Stomach (tissue), 9 donors: Measurements from ENCODE around the gene ANAPC5. TPM values are rescaled to one million over a fixed set of nuclear protein-coding genes. Genes with fewer than 3 reads are reported as not detected.
"Not testable (repeated sequence)": the region's sequence is repeated elsewhere in the genome, so short reads cannot be mapped to it uniquely, and the experiment has no call there.

Experiments used
- DNase-seq, 2 donors: peaks; one replicate each; pipeline versions ENCODE4 v3.0.0 to v3.0.0-alpha.2; 2013 to 2019
- H3K27ac ChIP-seq, 5 donors: fragments of 200-600 bp in 4 of 5; sonication (generic) in 4 of 5; one replicate each; pipeline ENCODE4 v1.5.1; 2013 to 2019; ENCODE audit warnings: mild to moderate bottlenecking in 1 of 5, moderate library complexity in 1 of 5
- H3K27me3 ChIP-seq, 3 donors: fragments of 200-600 bp; sonication (generic); one replicate each; pipeline ENCODE4 v1.5.1; 2017 to 2019; ENCODE audit warnings: mixed run types in 1 of 3
- H3K36me3 ChIP-seq, 4 donors: fragments of 200-600 bp; sonication (generic); 1 replicate in 3 of 4; 2 replicates in 1 of 4; pipeline ENCODE4 v1.5.1; 2016 to 2019
- H3K4me1 ChIP-seq, 4 donors: fragments of 200-600 bp; sonication (generic); one replicate each; pipeline ENCODE4 v1.5.1; 2016 to 2019
- H3K4me3 ChIP-seq, 4 donors: fragments of 200-600 bp; sonication (generic) in 3 of 4; one replicate each; pipeline ENCODE4 v1.5.1; 2016 to 2019; ENCODE audit warnings: mild to moderate bottlenecking in 1 of 4
- H3K9me3 ChIP-seq, 4 donors: fragments of 200-600 bp; sonication (generic); one replicate each; pipeline ENCODE4 v1.5.1; 2016 to 2019
- CTCF ChIP-seq, 7 experiments: fragments of 450-650 bp in 4 of 7; fragments of 200-600 bp in 3 of 7; sonication (generic) in 3 of 7; IDR thresholded peaks; one replicate each; pipeline ENCODE4 v1.5.1; 2016 to 2019; ENCODE audit warnings: antibody characterized with exemption in 7 of 7, control low read depth in 2 of 7, mild to moderate bottlenecking in 1 of 7
- EP300 ChIP-seq: sonication (generic); formaldehyde crosslinking; IDR thresholded peaks from one replicate; pipeline ENCODE4 v1.6.1; 2017; ENCODE audit warnings: antibody characterized with exemption
- POLR2A ChIP-seq, 4 donors: fragments of 450-650 bp; IDR thresholded peaks; one replicate each; pipeline ENCODE4 v1.6.1; 2016; ENCODE audit warnings: antibody characterized with exemption in 4 of 4, control low read depth in 2 of 4, mild to moderate bottlenecking in 1 of 4, moderate library complexity in 1 of 4
- POLR2AphosphoS5 ChIP-seq, 3 donors: sonication (generic); formaldehyde crosslinking; IDR thresholded peaks; one replicate each; pipeline ENCODE4 v1.6.1; 2016; ENCODE audit warnings: antibody characterized with exemption in 3 of 3
- WGBS, 5 donors: extraction: QIAGEN DNeasy Blood & Tissue Kit in 3 of 5; methylation state at CpG; one replicate each; pipeline versions ENCODE4 v1.1.5 to v1.1.7; 2013 to 2018; 5-methylcytosine and 5-hydroxymethylcytosine counted together
- intact Hi-C: fragments of 100-400 bp; cut with DNase I; formaldehyde crosslinking; loops from one replicate; pipeline ENCODE4 v1.15.1; 2023; ENCODE audit warnings: low total_unique reads
- polyA plus RNA-seq, 3 donors: library from polyadenylated mRNA; stranded (reverse); fragments of 200-250 nt; gene quantifications; one replicate each; pipeline ENCODE4 v1.2.3, GENCODE V29; 2013
- total RNA-seq, 5 donors: library from RNA; depleted of rRNA; stranded (reverse); fragments of >200 nt; gene quantifications; one replicate each; pipeline versions ENCODE4 v1.1.0 to v1.2.3, GENCODE V29; 2014 to 2016
- donor health status: healthy with polysubstance abuse.
- donor health status: Bipolar disorder and iron deficiency.
- donor health status: healthy.

The ANAPC5 gene
- total and polyA plus RNA-seq, 8 donors, result 81.2 to 228 (median 113) TPM

- peak; percentile 33 to 64 for DNase-seq
- intact Hi-C loops, result no loop called here
- Histone ChIP-seq H3K4me1 (peaks cover 0 to 8% (median 0%) of the 10 kb centered on the region in 4 donors), H3K4me3 (peak overlapping the region in 2 of 4 donors; percentile 2 to 9), H3K9me3 (no peaks in the 10 kb centered on the region), H3K27me3 (no peaks in the 10 kb centered on the region), H3K27ac (peak overlapping the region in 3 of 5 donors; percentile 20 to 40 (median 21)), H3K36me3 (no peaks in the 10 kb centered on the region)
- TF ChIP-seq POLR2AphosphoS5 (IDR thresholded peaks at IDR 0.05) (no peak), EP300 (no peak), CTCF (IDR thresholded peaks at IDR 0.05) (no peak), POLR2A (IDR thresholded peaks at IDR 0.05) (no peak)
- 50 to 67% (median 62%) methylated on average over 9 to 10 of the region's 10 CpGs for WGBS, 5 donors
These were observed 39.6 kb upstream of the ANAPC5 start for GRCh38 chr12:121391619-121392324.

- no peak for DNase-seq
- H3K4me1 ChIP-seq, result peaks cover 0 to 8% (median 0%) of the 10 kb centered on the region in 4 donors
- no peaks in the 10 kb centered on the region for H3K27me3 ChIP-seq
- H3K9me3 ChIP-seq, result no peaks in the 10 kb centered on the region
- no peak overlapping the region for H3K4me3 ChIP-seq
- intact Hi-C loops, result no loop called here
- TF ChIP-seq POLR2A (IDR thresholded peaks at IDR 0.05) (no peak), CTCF (IDR thresholded peaks at IDR 0.05) (no peak), EP300 (no peak), POLR2AphosphoS5 (IDR thresholded peaks at IDR 0.05) (no peak)
- H3K36me3 ChIP-seq, result no peaks in the 10 kb centered on the region
- no peak overlapping the region for H3K27ac ChIP-seq
- WGBS, 5 donors, result 86 to 96% (median 95%) methylated on average over 2 of the region's 2 CpGs
These were observed 38.6 kb upstream of the ANAPC5 start for GRCh38 chr12:121390856-121391255.

- TF ChIP-seq POLR2A (IDR thresholded peaks at IDR 0.05), result no peak
- no peak for TF ChIP-seq CTCF (IDR thresholded peaks at IDR 0.05)
- intact Hi-C loops, result no loop called here
- DNase-seq, result no peak
- Histone ChIP-seq H3K4me1 (peaks cover 0 to 8% (median 0%) of the 10 kb centered on the region in 4 donors), H3K27ac (no peak overlapping the region), H3K9me3 (no peaks in the 10 kb centered on the region), H3K36me3 (no peaks in the 10 kb centered on the region), H3K4me3 (no peak overlapping the region), H3K27me3 (no peaks in the 10 kb centered on the region)
- WGBS, 5 donors, result 65 to 76% (median 73%) methylated on average over 5 of the region's 5 CpGs
These were observed 36.3 kb upstream of the ANAPC5 start for GRCh38 chr12:121388421-121388981.

- H3K36me3 ChIP-seq, DNase-seq, H3K9me3 ChIP-seq, H3K27ac ChIP-seq, H3K4me1 ChIP-seq, H3K4me3 ChIP-seq, H3K27me3 ChIP-seq, intact Hi-C loops: not testable (repeated sequence)
- 67 to 85% (median 76%) methylated on average over 6 of the region's 6 CpGs for WGBS, 5 donors
These were observed 32.7 kb upstream of the ANAPC5 start for GRCh38 chr12:121384891-121385290.

- Histone ChIP-seq H3K27me3 (no peaks in the 10 kb centered on the region), H3K27ac (no peak overlapping the region), H3K9me3 (no peaks in the 10 kb centered on the region), H3K36me3 (no peaks in the 10 kb centered on the region), H3K4me1 (no peaks in the 10 kb centered on the region), H3K4me3 (no peak overlapping the region)
- DNase-seq, result no peak
- WGBS, 5 donors, result 68 to 81% (median 73%) methylated on average over 9 of the region's 9 CpGs
- no peak for TF ChIP-seq EP300
- no peak for TF ChIP-seq POLR2AphosphoS5 (IDR thresholded peaks at IDR 0.05)
- TF ChIP-seq POLR2A (IDR thresholded peaks at IDR 0.05), result no peak
- no peak for TF ChIP-seq CTCF (IDR thresholded peaks at IDR 0.05)
- intact Hi-C loops, result no loop called here
These were observed 31.4 kb upstream of the ANAPC5 start for GRCh38 chr12:121383601-121384021.
